ENCODE measurements around the gene VPS18. TPM values are rescaled to one million over a fixed set of nuclear protein-coding genes. Genes with fewer than 3 reads are reported as not detected.

Gene VPS18
- total and polyA plus RNA-seq, 4 donors, result 16.1 to 31.5 (median 21.1) TPM

DNA sequence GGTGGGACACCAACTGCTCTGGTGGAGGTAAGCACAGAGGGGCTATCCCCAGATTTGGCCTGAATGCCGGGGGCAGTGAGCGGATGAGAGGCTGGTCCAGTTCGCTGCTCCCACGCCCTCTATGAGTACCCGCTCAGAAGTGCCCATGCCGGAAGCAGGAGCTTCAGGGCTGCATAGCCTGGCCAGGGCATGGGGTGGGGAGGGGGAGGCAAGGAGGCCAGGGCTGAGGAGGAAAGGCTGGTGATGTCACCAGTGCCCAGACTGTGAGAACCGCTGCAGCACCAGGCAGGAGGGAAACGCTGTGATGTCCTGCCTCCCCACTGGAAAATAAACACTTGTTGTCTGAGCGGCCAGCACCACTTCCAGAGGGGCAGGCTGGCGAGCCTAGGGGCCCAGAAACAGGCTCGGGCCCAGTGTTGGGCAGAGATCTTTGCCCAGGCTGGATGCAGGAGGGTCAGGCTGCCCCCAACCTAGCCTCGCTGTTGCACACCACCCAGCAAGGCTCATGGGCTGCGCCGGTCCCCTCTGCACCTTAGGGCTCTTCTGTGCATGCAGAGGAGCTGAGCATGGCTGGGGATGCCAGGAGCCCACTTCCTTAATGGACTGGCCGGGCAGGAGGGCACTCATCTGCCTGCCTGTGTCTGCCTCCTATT, 24.0 kb downstream of the VPS18 start:
- Histone ChIP-seq H3K27me3 (ENCODE audit: control insufficient read depth in 3 of 3, insufficient read depth in 3 of 3, low read length in 2 of 3) (no peaks in the 10 kb centered on the region), H3K36me3 (ENCODE audit: control insufficient read depth in 4 of 4, insufficient read depth in 4 of 4, low read length in 4 of 4) (no peaks in the 10 kb centered on the region), H3K4me3 (no peak overlapping the region), H3K9me3 (ENCODE audit: control insufficient read depth in 4 of 4, insufficient read depth in 3 of 4, low read length in 3 of 4) (no peaks in the 10 kb centered on the region), H3K9ac (ENCODE audit: insufficient read depth in 1 of 2, low read length in 2 of 2) (no peak overlapping the region), H3K4me1 (ENCODE audit: control insufficient read depth in 5 of 5, insufficient read depth in 5 of 5, low read length in 5 of 5) (peaks cover 0 to 23% (median 16%) of the 10 kb centered on the region in 5 donors), H3K27ac (ENCODE audit: low read depth in 1 of 2, low read length in 1 of 2) (peak overlapping the region; percentile 63 to 79)
- ATAC-seq (ENCODE audit: insufficient read depth, low FRiP score) (no peak), DNase-seq (peak in 1 of 3 donors; percentile 59)
- WGBS, 2 donors, result 56 to 68% methylated on average over 15 of the region's 15 CpGs
- TF ChIP-seq, protein P1, sequence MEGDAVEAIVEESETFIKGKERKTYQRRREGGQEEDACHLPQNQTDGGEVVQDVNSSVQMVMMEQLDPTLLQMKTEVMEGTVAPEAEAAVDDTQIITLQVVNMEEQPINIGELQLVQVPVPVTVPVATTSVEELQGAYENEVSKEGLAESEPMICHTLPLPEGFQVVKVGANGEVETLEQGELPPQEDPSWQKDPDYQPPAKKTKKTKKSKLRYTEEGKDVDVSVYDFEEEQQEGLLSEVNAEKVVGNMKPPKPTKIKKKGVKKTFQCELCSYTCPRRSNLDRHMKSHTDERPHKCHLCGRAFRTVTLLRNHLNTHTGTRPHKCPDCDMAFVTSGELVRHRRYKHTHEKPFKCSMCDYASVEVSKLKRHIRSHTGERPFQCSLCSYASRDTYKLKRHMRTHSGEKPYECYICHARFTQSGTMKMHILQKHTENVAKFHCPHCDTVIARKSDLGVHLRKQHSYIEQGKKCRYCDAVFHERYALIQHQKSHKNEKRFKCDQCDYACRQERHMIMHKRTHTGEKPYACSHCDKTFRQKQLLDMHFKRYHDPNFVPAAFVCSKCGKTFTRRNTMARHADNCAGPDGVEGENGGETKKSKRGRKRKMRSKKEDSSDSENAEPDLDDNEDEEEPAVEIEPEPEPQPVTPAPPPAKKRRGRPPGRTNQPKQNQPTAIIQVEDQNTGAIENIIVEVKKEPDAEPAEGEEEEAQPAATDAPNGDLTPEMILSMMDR (IDR thresholded peaks at IDR 0.05; ENCODE audit: control extremely low read depth, extremely low read depth), result no peak

DNA sequence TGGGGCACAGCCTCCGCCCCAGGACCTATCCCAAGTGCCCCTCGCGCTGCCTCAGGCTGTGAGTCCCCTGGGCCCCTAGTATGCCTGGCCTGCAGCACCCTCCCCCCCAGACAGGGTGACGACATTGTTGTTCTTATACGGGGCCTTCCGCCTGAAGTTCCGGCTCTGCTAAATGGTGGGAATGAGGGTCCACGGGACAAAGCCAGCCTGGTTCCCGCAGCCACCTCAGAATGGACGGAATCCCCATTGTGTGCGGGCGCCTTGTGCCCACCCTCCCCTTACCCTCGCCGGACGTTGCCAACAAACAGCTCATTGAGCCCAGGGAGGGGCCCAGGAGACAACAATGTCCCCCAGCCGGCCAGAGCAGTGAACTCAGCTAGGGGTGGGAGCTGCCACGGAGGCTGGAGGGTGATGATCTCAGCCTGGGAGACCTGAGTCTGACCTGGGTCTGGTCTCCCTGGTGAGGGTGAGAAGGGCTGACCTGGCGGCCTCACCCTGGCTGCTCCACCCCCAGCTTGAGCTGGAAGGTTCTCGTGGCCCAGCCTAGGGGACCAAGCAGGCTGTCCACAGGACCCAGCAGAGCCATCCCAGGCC, 24.6 kb downstream of the VPS18 start:
- Histone ChIP-seq H3K27ac (ENCODE audit: low read depth in 1 of 2, low read length in 1 of 2) (peak overlapping the region; percentile 38 to 79), H3K36me3 (ENCODE audit: control insufficient read depth in 4 of 4, insufficient read depth in 4 of 4, low read length in 4 of 4) (no peaks in the 10 kb centered on the region), H3K27me3 (ENCODE audit: control insufficient read depth in 3 of 3, insufficient read depth in 3 of 3, low read length in 2 of 3) (peaks cover 0 to 2% (median 0%) of the 10 kb centered on the region in 3 donors), H3K9me3 (ENCODE audit: control insufficient read depth in 4 of 4, insufficient read depth in 3 of 4, low read length in 3 of 4) (no peaks in the 10 kb centered on the region), H3K4me1 (ENCODE audit: control insufficient read depth in 5 of 5, insufficient read depth in 5 of 5, low read length in 5 of 5) (peaks cover 0 to 23% (median 14%) of the 10 kb centered on the region in 5 donors), H3K9ac (ENCODE audit: insufficient read depth in 1 of 2, low read length in 2 of 2) (no peak overlapping the region), H3K4me3 (no peak overlapping the region)
- TF ChIP-seq, protein P1 (IDR thresholded peaks at IDR 0.05; ENCODE audit: control extremely low read depth, extremely low read depth), result no peak
- peak in 2 of 3 donors; percentile 52 to 64 for DNase-seq
- peak; percentile 17 for ATAC-seq (ENCODE audit: insufficient read depth, low FRiP score)
- WGBS, 2 donors, result 64 to 76% methylated on average over 18 to 19 of the region's 19 CpGs

DNA sequence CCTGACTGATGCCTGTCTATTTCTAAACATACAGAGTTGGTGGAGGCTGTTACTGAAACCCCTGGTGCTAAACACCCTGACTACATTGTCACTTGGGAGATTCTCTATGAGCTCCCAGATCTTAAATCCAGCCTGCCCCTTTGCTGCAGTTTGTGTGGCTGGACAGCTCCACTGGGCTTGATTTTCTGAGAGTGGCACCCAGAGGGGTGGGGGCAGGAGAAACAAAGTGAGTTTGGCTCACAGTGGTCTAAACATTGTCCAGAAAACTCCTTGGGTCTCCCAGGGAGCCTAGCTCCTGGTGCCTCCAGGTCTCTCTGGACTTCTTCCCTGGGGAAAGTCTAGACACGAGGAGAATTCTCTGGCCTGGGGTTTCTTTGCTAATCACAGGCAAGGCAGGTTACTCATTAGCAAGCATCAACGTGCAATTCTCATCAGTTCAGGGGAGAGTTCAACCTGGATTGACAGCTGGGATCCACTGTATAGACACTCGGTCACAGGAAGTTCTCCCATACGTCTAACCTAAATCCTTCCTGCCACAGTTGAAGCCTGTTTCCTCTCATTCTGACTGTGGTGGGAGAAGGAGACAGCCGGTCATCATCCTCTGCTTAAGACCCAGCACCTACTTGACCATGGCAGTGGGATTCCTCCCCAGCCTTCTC, 27.8 kb downstream of the VPS18 start:
- no peak overlapping the region for H3K27ac ChIP-seq (ENCODE audit: low read depth in 1 of 2, low read length in 1 of 2)
- no peaks in the 10 kb centered on the region for H3K9me3 ChIP-seq (ENCODE audit: control insufficient read depth in 4 of 4, insufficient read depth in 3 of 4, low read length in 3 of 4)
- H3K36me3 ChIP-seq (ENCODE audit: control insufficient read depth in 4 of 4, insufficient read depth in 4 of 4, low read length in 4 of 4), result no peaks in the 10 kb centered on the region
- DNase-seq, result no peak
- no peak for ATAC-seq (ENCODE audit: insufficient read depth, low FRiP score)
- H3K9ac ChIP-seq (ENCODE audit: insufficient read depth in 1 of 2, low read length in 2 of 2), result no peak overlapping the region
- TF ChIP-seq, protein P1 (IDR thresholded peaks at IDR 0.05; ENCODE audit: control extremely low read depth, extremely low read depth), result no peak
- WGBS, 2 donors, result 47 to 59% methylated on average over 5 of the region's 5 CpGs
- peaks cover 0 to 29% (median 19%) of the 10 kb centered on the region in 5 donors for H3K4me1 ChIP-seq (ENCODE audit: control insufficient read depth in 5 of 5, insufficient read depth in 5 of 5, low read length in 5 of 5)
- no peak overlapping the region for H3K4me3 ChIP-seq
- H3K27me3 ChIP-seq (ENCODE audit: control insufficient read depth in 3 of 3, insufficient read depth in 3 of 3, low read length in 2 of 3), result peaks cover 0 to 26% (median 21%) of the 10 kb centered on the region in 3 donors

All from lung (tissue), 12 donors.